Osteoblast (primary cell): ENCODE data around the gene SNX25. TPM values are rescaled to one million over a fixed set of nuclear protein-coding genes. Genes with fewer than 3 reads are reported as not detected.
A peak's percentile ranks its signal among the peaks of the same experiment; 100 is the strongest.
"Not testable (repeated sequence)": the region's sequence is repeated elsewhere in the genome, so short reads cannot be mapped to it uniquely, and the experiment has no call there.

Source experiments
- DNase-seq: peaks from one replicate; pipeline ENCODE4 v3.0.0; 2011; ENCODE audit warnings: low spot score, mixed read lengths; ENCODE audit not compliant: insufficient read length; ENCODE audit errors: missing footprints
- H2AFZ ChIP-seq: 2 replicates; pipeline ENCODE4 v1.6.0; 2011; ENCODE audit warnings: mild to moderate bottlenecking, low read length
- H3K27ac ChIP-seq: 2 replicates; pipeline ENCODE4 v1.5.1; 2011; ENCODE audit warnings: mild to moderate bottlenecking, low read depth, low read length, moderate library complexity
- H3K27me3 ChIP-seq: 2 replicates; pipeline ENCODE4 v1.6.0; 2012; ENCODE audit warnings: mild to moderate bottlenecking, control low read depth, inconsistent platforms, low read length, moderate library complexity; ENCODE audit not compliant: insufficient read depth
- H3K36me3 ChIP-seq: 2 replicates; pipeline ENCODE4 v1.5.1; 2011; ENCODE audit warnings: mild to moderate bottlenecking, low read length, control low read depth, moderate library complexity; ENCODE audit not compliant: insufficient read depth
- H3K4me1 ChIP-seq: 2 replicates; pipeline ENCODE4 v1.5.1; 2011; ENCODE audit warnings: mild to moderate bottlenecking, low read length, control low read depth, moderate library complexity; ENCODE audit not compliant: insufficient read depth
- H3K4me2 ChIP-seq: 2 replicates; pipeline ENCODE4 v1.6.0; 2011; ENCODE audit warnings: mild to moderate bottlenecking, low read length; ENCODE audit not compliant: insufficient read depth
- H3K4me3 ChIP-seq: fragments of 200-600 bp; sonication (generic); 3 replicates; pipeline ENCODE4 v1.5.1; 2012; ENCODE audit warnings: mild to moderate bottlenecking, low read length, inconsistent platforms; ENCODE audit not compliant: insufficient read depth
- H3K79me2 ChIP-seq: 2 replicates; pipeline ENCODE4 v1.6.0; 2012; ENCODE audit warnings: mild to moderate bottlenecking, low read length, control low read depth, inconsistent platforms; ENCODE audit not compliant: insufficient read depth
- H3K9me3 ChIP-seq: 2 replicates; pipeline ENCODE4 v1.5.1; 2011; ENCODE audit warnings: low read depth, low read length, control low read depth
- H4K20me1 ChIP-seq: 2 replicates; pipeline ENCODE4 v1.6.0; 2012; ENCODE audit warnings: mild to moderate bottlenecking, low read length, control low read depth; ENCODE audit not compliant: insufficient read depth
- CTCF ChIP-seq: IDR thresholded peaks from 2 replicates; pipeline ENCODE4 v1.5.1; 2011; ENCODE audit warnings: mild to moderate bottlenecking, low read depth, low read length, moderate library complexity; ENCODE audit errors: extremely low read depth
- total RNA-seq: library from RNA; depleted of rRNA; stranded (reverse); fragments of >200 nt; gene quantifications from 2 replicates; pipeline ENCODE4 v1.2.3, GENCODE V29; 2012

SNX25 gene
- total RNA-seq, 1 donor: 98.1 TPM

- no peaks in the 10 kb centered on the region for H3K4me1 ChIP-seq
- no peak for TF ChIP-seq CTCF
These were observed 14.2 kb upstream of the SNX25 start for GRCh38 chr4:185194924-185195888.

GRCh38 chr4:185196437-185196836, 13.0 kb upstream of the SNX25 start:
- H3K4me3 ChIP-seq: no peak overlapping the region
- DNase-seq: no peak
- H3K4me1 ChIP-seq: no peaks in the 10 kb centered on the region
- no peaks in the 10 kb centered on the region for H3K27me3 ChIP-seq
- peaks cover 81% of the 10 kb centered on the region for H3K79me2 ChIP-seq
- no peak overlapping the region for H3K4me2 ChIP-seq
- TF ChIP-seq CTCF: no peak
- peaks cover 12% of the 10 kb centered on the region for H4K20me1 ChIP-seq
- H3K36me3 ChIP-seq: peaks cover 6% of the 10 kb centered on the region
- no peaks in the 10 kb centered on the region for H3K9me3 ChIP-seq
- no peak overlapping the region for H3K27ac ChIP-seq
- H2AFZ ChIP-seq: no peak overlapping the region

More at GRCh38 chr4:185194924-185195888, 14.2 kb upstream of the SNX25 start:
- H3K4me3 ChIP-seq: no peak overlapping the region
- peak; percentile 17 for DNase-seq
- H3K79me2 ChIP-seq: peaks cover 79% of the 10 kb centered on the region
- H2AFZ ChIP-seq: no peak overlapping the region
- no peak overlapping the region for H3K27ac ChIP-seq
- H3K4me2 ChIP-seq: no peak overlapping the region
- no peaks in the 10 kb centered on the region for H3K9me3 ChIP-seq
- no peaks in the 10 kb centered on the region for H3K27me3 ChIP-seq
- H4K20me1 ChIP-seq: peaks cover 12% of the 10 kb centered on the region
- peaks cover 11% of the 10 kb centered on the region for H3K36me3 ChIP-seq

- H3K27ac ChIP-seq, H3K36me3 ChIP-seq, H3K4me3 ChIP-seq, H3K9me3 ChIP-seq, H2AFZ ChIP-seq, DNase-seq, H3K27me3 ChIP-seq, H3K4me2 ChIP-seq: not testable (repeated sequence)
- Histone ChIP-seq H3K4me1 (peaks cover 12% of the 10 kb centered on the region), H4K20me1 (peaks cover 16% of the 10 kb centered on the region), H3K79me2 (peaks cover 78% of the 10 kb centered on the region)
These were observed 11.2 kb upstream of the SNX25 start for GRCh38 chr4:185198189-185198588.

GRCh38 chr4:185201977-185202962, 7.1 kb upstream of the SNX25 start:
- Histone ChIP-seq H3K36me3 (peaks cover 4% of the 10 kb centered on the region), H3K9me3 (no peaks in the 10 kb centered on the region), H3K79me2 (peaks cover 69% of the 10 kb centered on the region), H3K4me2 (peak overlapping the region; percentile 90), H3K4me3 (peak overlapping the region; percentile 75), H4K20me1 (peaks cover 9% of the 10 kb centered on the region), H3K27me3 (no peaks in the 10 kb centered on the region), H3K4me1 (peaks cover 26% of the 10 kb centered on the region), H2AFZ (no peak overlapping the region), H3K27ac (peak overlapping the region; percentile 86)
- no peak for TF ChIP-seq CTCF
- DNase-seq: peak; percentile 93
